Neural crest cell (in vitro differentiated cells): ENCODE measurements around the gene PPP1R9A. TPM values are rescaled to one million over a fixed set of nuclear protein-coding genes. Genes with fewer than 3 reads are reported as not detected.

Source experiments
- DNase-seq: peaks from one replicate; pipeline ENCODE4 v3.0.0; 2021; ENCODE audit warnings: low read depth, mixed read lengths, low spot score
- H3K27ac Mint-ChIP-seq: one replicate; pipeline ENCODE4 v1.8.0; 2021; ENCODE audit warnings: mild to moderate bottlenecking, mixed read lengths; ENCODE audit not compliant: unreplicated experiment
- H3K27me3 Mint-ChIP-seq: 2 replicates; pipeline ENCODE4 v1.8.0; 2021; ENCODE audit warnings: low read depth, mild to moderate bottlenecking, mixed read lengths
- H3K36me3 Mint-ChIP-seq: 2 replicates; pipeline ENCODE4 v1.8.0; 2021; ENCODE audit warnings: low read depth, mild to moderate bottlenecking, mixed read lengths
- H3K4me1 Mint-ChIP-seq: 2 replicates; pipeline ENCODE4 v1.8.0; 2021; ENCODE audit warnings: mixed read lengths
- H3K4me3 Mint-ChIP-seq: one replicate; pipeline ENCODE4 v1.8.0; 2021; ENCODE audit warnings: mild to moderate bottlenecking, mixed read lengths
- H3K9me3 Mint-ChIP-seq: 2 replicates; pipeline ENCODE4 v1.8.0; 2021; ENCODE audit warnings: mixed read lengths
- CTCF ChIP-seq: fragments of 200-600 bp; sonication (generic); conservative IDR thresholded peaks from 2 replicates; pipeline ENCODE4 v1.5.0; 2021; ENCODE audit warnings: antibody characterized with exemption, mild to moderate bottlenecking
- total RNA-seq: library from RNA; stranded (reverse); gene quantifications from 2 replicates; pipeline ENCODE4 v1.2.1, GENCODE V29; 2021

The PPP1R9A gene
- total RNA-seq, 1 donor from 2014 or later = 21.2 TPM

DNA sequence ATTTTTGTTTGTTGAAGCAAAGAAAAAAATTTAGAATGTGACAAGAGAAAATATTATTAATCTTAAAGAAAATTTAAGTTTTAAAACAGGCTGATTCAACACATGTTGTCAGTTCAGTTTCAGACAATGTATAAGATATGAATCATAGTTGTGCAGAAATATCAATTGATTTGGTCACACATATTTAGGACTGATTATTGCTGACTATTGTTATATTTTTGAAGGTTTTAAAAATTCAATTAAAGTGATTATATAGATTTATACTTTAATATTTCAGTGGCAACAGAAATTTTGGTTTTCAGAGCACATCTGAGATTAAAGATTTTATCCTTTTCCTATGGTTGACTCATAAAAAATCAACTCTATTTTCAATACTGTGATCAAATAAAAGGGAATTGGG lies 284.4 kb downstream of the PPP1R9A start:
- Mint-ChIP-seq H3K9me3 (peaks cover 5% of the 10 kb centered on the region), H3K36me3 (peaks cover 10% of the 10 kb centered on the region), H3K4me1 (no peaks in the 10 kb centered on the region), H3K4me3 (no peak overlapping the region), H3K27me3 (no peaks in the 10 kb centered on the region), H3K27ac (no peak overlapping the region)
- no peak for TF ChIP-seq CTCF
- no peak for DNase-seq

DNA sequence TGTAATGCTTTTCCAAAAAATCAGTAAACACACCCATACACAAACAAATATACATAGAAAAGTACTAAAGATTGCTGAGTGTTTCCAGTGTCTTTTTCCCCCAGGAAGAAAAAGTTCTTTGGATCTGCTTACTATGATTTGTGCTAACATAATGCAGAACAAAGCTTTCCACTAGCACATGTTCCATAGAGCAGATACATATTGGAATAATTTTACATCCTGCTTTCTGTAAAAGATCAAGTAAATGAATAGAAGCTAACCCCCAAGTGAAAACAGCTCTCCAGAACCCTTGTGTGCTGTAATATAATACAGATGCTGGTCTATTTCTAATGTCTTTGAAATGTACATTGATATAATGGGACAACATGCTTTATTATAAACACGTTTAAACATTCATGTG lies 291.5 kb downstream of the PPP1R9A start:
- Mint-ChIP-seq H3K4me3 (no peak overlapping the region), H3K27me3 (no peaks in the 10 kb centered on the region), H3K4me1 (peaks cover 9% of the 10 kb centered on the region), H3K27ac (no peak overlapping the region), H3K9me3 (no peaks in the 10 kb centered on the region), H3K36me3 (no peaks in the 10 kb centered on the region)
- no peak for DNase-seq
- no peak for TF ChIP-seq CTCF

- DNase-seq = peak; percentile 18
- no peaks in the 10 kb centered on the region for H3K36me3 Mint-ChIP-seq
- no peak overlapping the region for H3K27ac Mint-ChIP-seq
- peaks cover 2% of the 10 kb centered on the region for H3K9me3 Mint-ChIP-seq
- H3K27me3 Mint-ChIP-seq = no peaks in the 10 kb centered on the region
- peak; percentile 82 for TF ChIP-seq CTCF
- no peak overlapping the region for H3K4me3 Mint-ChIP-seq
- peaks cover 12% of the 10 kb centered on the region for H3K4me1 Mint-ChIP-seq
These were observed 292.6 kb downstream of the PPP1R9A start for GRCh38 chr7:95199779-95200558.

- Mint-ChIP-seq H3K27me3 (no peaks in the 10 kb centered on the region), H3K36me3 (no peaks in the 10 kb centered on the region), H3K27ac (no peak overlapping the region), H3K4me3 (no peak overlapping the region), H3K4me1 (peaks cover 20% of the 10 kb centered on the region), H3K9me3 (peaks cover 2% of the 10 kb centered on the region)
- no peak for TF ChIP-seq CTCF
- DNase-seq = no peak
These were observed 293.3 kb downstream of the PPP1R9A start for GRCh38 chr7:95200741-95201140.

DNA sequence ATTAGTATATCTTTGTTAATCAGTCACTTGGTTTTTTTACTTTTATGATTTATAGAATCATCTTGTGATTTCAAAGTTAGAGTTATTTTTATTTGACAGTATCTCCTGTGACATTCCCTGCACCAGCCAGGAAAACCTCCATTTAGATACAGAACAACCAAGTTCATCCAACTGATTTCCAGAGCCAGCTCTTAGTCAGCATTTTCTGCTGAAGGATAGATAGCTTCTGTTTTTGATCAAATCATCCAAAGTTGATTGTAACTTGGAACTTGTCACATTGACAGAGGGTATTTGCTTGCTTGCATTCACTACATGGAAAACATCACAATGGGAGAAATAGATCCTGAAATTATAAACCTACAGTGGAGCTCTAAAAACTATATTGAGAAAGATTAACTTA lies 294.3 kb downstream of the PPP1R9A start:
- DNase-seq = no peak
- peaks cover 25% of the 10 kb centered on the region for H3K4me1 Mint-ChIP-seq
- H3K36me3 Mint-ChIP-seq = no peaks in the 10 kb centered on the region
- no peak for TF ChIP-seq CTCF
- no peaks in the 10 kb centered on the region for H3K27me3 Mint-ChIP-seq
- no peak overlapping the region for H3K27ac Mint-ChIP-seq
- peaks cover 2% of the 10 kb centered on the region for H3K9me3 Mint-ChIP-seq
- no peak overlapping the region for H3K4me3 Mint-ChIP-seq
